Transverse colon (tissue), 4 donors: ENCODE data around the gene RAB5IF. TPM values are rescaled to one million over a fixed set of nuclear protein-coding genes. Genes with fewer than 3 reads are reported as not detected.

Experiments
- DNase-seq: peaks from one replicate; pipeline ENCODE4 v3.0.0-alpha.2; 2019
- H3K27ac ChIP-seq, 4 donors: fragments of 200-600 bp; sonication (generic); 2 replicates each; pipeline ENCODE4 v1.5.1; 2016 to 2018; ENCODE audit warnings: inconsistent platforms in 4 of 4
- H3K27me3 ChIP-seq: fragments of 200-600 bp; sonication (generic); 2 replicates; pipeline ENCODE4 v1.5.1; 2017; ENCODE audit warnings: inconsistent platforms
- H3K36me3 ChIP-seq, 4 donors: fragments of 200-600 bp; sonication (generic); 2 replicates each; pipeline ENCODE4 v1.5.1; 2017 to 2019; ENCODE audit warnings: inconsistent platforms in 4 of 4
- H3K4me1 ChIP-seq, 4 donors: fragments of 200-600 bp; sonication (generic); 2 replicates each; pipeline ENCODE4 v1.5.1; 2017 to 2020; ENCODE audit warnings: inconsistent platforms in 4 of 4
- H3K4me3 ChIP-seq, 4 donors: fragments of 200-600 bp; sonication (generic); 1 replicate in 1 of 4; 2 replicates in 3 of 4; pipeline versions ENCODE4 v1.5.1 to v1.6.1; 2017 to 2019; ENCODE audit warnings: inconsistent platforms in 4 of 4
- H3K9me3 ChIP-seq, 2 donors: fragments of 200-600 bp; sonication (generic); 2 replicates each; pipeline ENCODE4 v1.5.1; 2017 to 2019; ENCODE audit warnings: inconsistent platforms in 2 of 2
- CTCF ChIP-seq, 5 experiments: fragments of 200-600 bp in 3 of 5; fragments of 450-650 bp in 2 of 5; sonication (generic) in 3 of 5; IDR thresholded peaks; 1 replicate in 2 of 5; 2 replicates in 3 of 5; pipeline ENCODE4 v1.5.1; 2016 to 2017; ENCODE audit warnings: antibody characterized with exemption in 5 of 5, inconsistent platforms in 3 of 5, mild to moderate bottlenecking in 2 of 5, moderate library complexity in 1 of 5
- EP300 ChIP-seq: sonication (generic); formaldehyde crosslinking; IDR thresholded peaks from one replicate; pipeline ENCODE4 v1.6.1; 2017; ENCODE audit warnings: antibody characterized with exemption, low read depth
- POLR2A ChIP-seq: fragments of 450-650 bp; IDR thresholded peaks from one replicate; pipeline ENCODE4 v1.6.1; 2016; ENCODE audit warnings: antibody characterized with exemption, mild to moderate bottlenecking, moderate library complexity
- POLR2AphosphoS5 ChIP-seq, 3 donors: sonication (generic); formaldehyde crosslinking; IDR thresholded peaks; one replicate each; pipeline ENCODE4 v1.6.1; 2016; ENCODE audit warnings: antibody characterized with exemption in 3 of 3
- WGBS, 2 donors: methylation state at CpG; one replicate each; pipeline ENCODE4 v1.1.5; 2018; ENCODE audit warnings: low coverage in 1 of 2; 5-methylcytosine and 5-hydroxymethylcytosine counted together
- in situ Hi-C, 4 donors: fragments of 200-750 bp; cut with MboI; loops; one replicate each; pipeline versions ENCODE4 v1.15.0 to v1.15.1; 2017; ENCODE audit warnings: low sequenced_read_pairs in 3 of 4, low pct_ligation_motif_present in 1 of 4, low pct_unique_long_range_greater_than_20kb in 1 of 4
- intact Hi-C: fragments of 100-400 bp; cut with DNase I; formaldehyde crosslinking; loops from one replicate; pipeline ENCODE4 v1.15.1; 2023; ENCODE audit warnings: low total_unique reads
- total RNA-seq, 4 donors: library from RNA; depleted of rRNA; stranded (reverse); fragments of >200 nt; gene quantifications; one replicate each; pipeline ENCODE4 v1.1.0, GENCODE V29; 2016

The RAB5IF gene
- total RNA-seq, 4 donors from 2014 or later: 42.2 to 136 (median 102) TPM

GRCh38 chr20:36614781-36615557 lies 9.4 kb downstream of the RAB5IF start:
- H3K4me1 ChIP-seq: no peaks in the 10 kb centered on the region
- peaks cover 0 to 35% (median 17%) of the 10 kb centered on the region in 4 donors for H3K36me3 ChIP-seq
- 83 to 89% methylated on average over 1 to 14 of the region's 14 CpGs for WGBS, 2 donors
- intact Hi-C loops: no loop called here
- in situ Hi-C loops: loop anchor here in 1 of 4 donors (25.0 kb wide), 1 partner anchor 272 kb away; the partner anchor contains the start of gene TLDC2
- H3K9me3 ChIP-seq: no peaks in the 10 kb centered on the region
- no peak overlapping the region for H3K4me3 ChIP-seq
- TF ChIP-seq EP300: no peak
- TF ChIP-seq POLR2AphosphoS5 (IDR thresholded peaks at IDR 0.05): no peak
- TF ChIP-seq POLR2A: no peak
- TF ChIP-seq CTCF (IDR thresholded peaks at IDR 0.05): no peak
- no peak for DNase-seq
- H3K27me3 ChIP-seq: no peaks in the 10 kb centered on the region
- no peak overlapping the region for H3K27ac ChIP-seq

DNA sequence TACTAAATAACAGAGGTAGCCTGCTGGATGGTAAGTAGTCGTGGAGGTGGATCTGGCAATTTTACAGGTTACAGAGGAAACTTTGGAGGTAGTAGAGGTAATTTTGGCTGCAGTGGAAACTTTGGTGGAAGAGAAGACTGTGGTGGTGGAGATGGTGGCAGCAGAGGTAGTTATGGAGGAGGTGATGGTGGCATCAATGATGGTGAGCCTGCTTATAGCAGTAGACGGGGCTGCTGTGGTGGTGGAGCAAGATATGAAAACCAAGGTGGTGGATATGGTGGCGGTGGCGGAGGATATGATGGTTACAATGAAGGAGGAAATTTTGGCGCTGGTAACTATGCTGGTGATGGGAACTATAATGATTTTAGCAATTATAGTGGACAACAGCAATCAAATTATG lies 15.3 kb downstream of the RAB5IF start:
- intact Hi-C loops (no loop called here), in situ Hi-C loops (loop anchor here in 1 of 4 donors (25.0 kb wide), 1 partner anchor 266 kb away; the partner anchor contains the start of gene TLDC2)
- Histone ChIP-seq H3K27ac (no peak overlapping the region), H3K27me3 (no peaks in the 10 kb centered on the region), H3K4me1 (peaks cover 0 to 13% (median 6%) of the 10 kb centered on the region in 4 donors), H3K36me3 (no peaks in the 10 kb centered on the region), H3K4me3 (no peak overlapping the region), H3K9me3 (no peaks in the 10 kb centered on the region)
- 91% methylated on average over 5 of the region's 5 CpGs; no CpG with 5 or more reads in 1 of the 2 donors for WGBS, 2 donors
- TF ChIP-seq CTCF (IDR thresholded peaks at IDR 0.05) (no peak), EP300 (no peak), POLR2A (no peak), POLR2AphosphoS5 (IDR thresholded peaks at IDR 0.05) (no peak)
- no peak for DNase-seq

- H3K27ac ChIP-seq: peak overlapping the region; percentile 49 to 70 (median 56)
- no peaks in the 10 kb centered on the region for H3K9me3 ChIP-seq
- no peak for TF ChIP-seq CTCF (IDR thresholded peaks at IDR 0.05)
- 67 to 81% methylated on average over 2 of the region's 2 CpGs for WGBS, 2 donors
- intact Hi-C loops (no loop called here), in situ Hi-C loops (loop anchor here in 1 of 4 donors (25.0 kb wide), 1 partner anchor 264 kb away; the partner anchor contains the start of gene TLDC2)
- H3K4me1 ChIP-seq: peaks cover 0 to 13% (median 6%) of the 10 kb centered on the region in 4 donors
- DNase-seq: no peak
- no peaks in the 10 kb centered on the region for H3K36me3 ChIP-seq
- H3K27me3 ChIP-seq: no peaks in the 10 kb centered on the region
- H3K4me3 ChIP-seq: no peak overlapping the region
Measured at GRCh38 chr20:36623444-36623843, 17.9 kb downstream of the RAB5IF start.

DNA sequence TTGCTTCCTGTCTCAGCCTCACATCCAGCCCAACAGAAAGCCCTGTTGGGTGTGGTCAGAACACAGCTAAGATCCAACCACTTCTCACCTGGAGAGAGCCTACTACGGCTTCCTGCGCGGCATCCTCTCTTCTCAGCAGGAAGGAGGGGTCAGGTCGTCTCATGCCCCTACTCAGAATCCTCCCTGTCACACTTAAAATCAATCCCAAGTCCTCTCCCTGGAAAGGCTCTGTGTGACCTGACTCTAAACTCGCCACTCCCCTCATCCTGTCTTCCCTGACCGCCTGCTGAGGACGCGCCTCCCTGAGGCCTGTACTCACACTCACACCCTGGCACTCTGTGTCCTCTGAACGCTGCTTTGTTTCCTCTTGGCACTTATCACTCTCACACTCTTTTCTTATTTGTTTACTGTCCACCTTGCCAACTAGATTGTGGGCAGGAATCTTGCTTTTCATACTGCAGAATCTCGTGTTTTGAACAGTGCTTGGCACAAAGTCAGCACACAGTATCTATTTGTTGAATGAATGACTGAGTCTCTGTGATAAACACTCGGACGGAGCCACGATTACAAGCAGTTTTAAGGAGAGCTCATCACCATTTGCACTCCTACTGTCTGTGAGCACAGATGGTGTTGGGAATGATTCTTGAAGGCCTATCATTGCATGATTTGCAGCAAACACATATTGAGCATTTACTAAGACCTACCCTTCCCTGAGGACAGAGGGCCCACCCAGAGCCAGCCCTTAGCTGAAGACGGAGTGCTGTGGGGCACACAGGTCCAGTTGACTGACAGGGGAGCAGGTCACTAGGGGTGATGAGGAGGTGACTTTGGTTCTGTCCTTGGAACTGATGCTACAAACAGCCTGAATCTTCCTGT lies 18.7 kb downstream of the RAB5IF start:
- intact Hi-C loops (no loop called here), in situ Hi-C loops (loop anchor here in 1 of 4 donors (25.0 kb wide), 1 partner anchor 263 kb away; the partner anchor contains the start of gene TLDC2)
- H3K27me3 ChIP-seq: no peaks in the 10 kb centered on the region
- peak in 2 of 3 donors; percentile 22 to 50 for TF ChIP-seq POLR2AphosphoS5 (IDR thresholded peaks at IDR 0.05)
- TF ChIP-seq EP300: no peak
- peak in 2 of 5 experiments; percentile 27 to 49 for TF ChIP-seq CTCF (IDR thresholded peaks at IDR 0.05)
- peak; percentile 15 for TF ChIP-seq POLR2A
- H3K9me3 ChIP-seq: no peaks in the 10 kb centered on the region
- peak overlapping the region; percentile 49 to 70 (median 56) for H3K27ac ChIP-seq
- peaks cover 0 to 13% (median 6%) of the 10 kb centered on the region in 4 donors for H3K4me1 ChIP-seq
- DNase-seq: peak; percentile 71
- WGBS, 2 donors: 38 to 52% methylated on average over 7 to 14 of the region's 14 CpGs
- no peaks in the 10 kb centered on the region for H3K36me3 ChIP-seq
- H3K4me3 ChIP-seq: no peak overlapping the region
